CD4-positive, alpha-beta T cell treated with Interferon alpha-2 for 1 hour (primary cell): Measurements from ENCODE around the gene TMEM132D.

Source experiments
- DNase-seq, 2 donors: peaks; one replicate each; pipeline ENCODE4 v3.0.0-alpha.2; 2020 to 2022

The TMEM132D gene

GRCh38 chr12:129635021-129635685 lies 268.7 kb downstream of the TMEM132D start:
- no peak for DNase-seq

GRCh38 chr12:129631316-129631715 lies 272.5 kb downstream of the TMEM132D start:
- DNase-seq: no peak

GRCh38 chr12:129629901-129630300 lies 273.9 kb downstream of the TMEM132D start:
- DNase-seq: no peak

GRCh38 chr12:129622566-129622965 lies 281.3 kb downstream of the TMEM132D start:
- no peak for DNase-seq

- DNase-seq: no peak
Observed at GRCh38 chr12:129619271-129619670, 284.6 kb downstream of the TMEM132D start.

GRCh38 chr12:129617849-129618248 lies 286.0 kb downstream of the TMEM132D start:
- DNase-seq: no peak

- DNase-seq: no peak
Observed at GRCh38 chr12:129615001-129615400, 288.8 kb downstream of the TMEM132D start.

- no peak for DNase-seq
Observed at GRCh38 chr12:129614221-129614885, 289.5 kb downstream of the TMEM132D start.

- no peak for DNase-seq
Observed at GRCh38 chr12:129613314-129613713, 290.5 kb downstream of the TMEM132D start.

GRCh38 chr12:129610601-129611120 lies 293.2 kb downstream of the TMEM132D start:
- DNase-seq: no peak

GRCh38 chr12:129607756-129608155 lies 296.1 kb downstream of the TMEM132D start:
- DNase-seq: no peak

- DNase-seq: no peak
Observed at GRCh38 chr12:129607301-129607700, 296.5 kb downstream of the TMEM132D start.

GRCh38 chr12:129606239-129606638 lies 297.6 kb downstream of the TMEM132D start:
- DNase-seq: no peak

GRCh38 chr12:129605666-129606065 lies 298.2 kb downstream of the TMEM132D start:
- DNase-seq: no peak

GRCh38 chr12:129604506-129604905 lies 299.3 kb downstream of the TMEM132D start:
- no peak for DNase-seq

GRCh38 chr12:129599406-129599805 lies 304.4 kb downstream of the TMEM132D start:
- DNase-seq: no peak

GRCh38 chr12:129594098-129594497 lies 309.7 kb downstream of the TMEM132D start:
- no peak for DNase-seq

- DNase-seq: no peak
Observed at GRCh38 chr12:129592449-129592848, 311.4 kb downstream of the TMEM132D start.

GRCh38 chr12:129589503-129589902 lies 314.3 kb downstream of the TMEM132D start:
- DNase-seq: no peak

GRCh38 chr12:129588142-129588541 lies 315.7 kb downstream of the TMEM132D start:
- DNase-seq: no peak

GRCh38 chr12:129585296-129585695 lies 318.5 kb downstream of the TMEM132D start:
- no peak for DNase-seq

- no peak for DNase-seq
Observed at GRCh38 chr12:129579879-129580278, 323.9 kb downstream of the TMEM132D start.

- DNase-seq: no peak
Observed at GRCh38 chr12:129571901-129572494, 331.8 kb downstream of the TMEM132D start.

- no peak for DNase-seq
Observed at GRCh38 chr12:129570796-129571400, 332.9 kb downstream of the TMEM132D start.
